Esophagus squamous epithelium (tissue), 5 donors: ENCODE data around the gene DVL1. TPM values are rescaled to one million over a fixed set of nuclear protein-coding genes. Genes with fewer than 3 reads are reported as not detected.
"Not testable (repeated sequence)": the region's sequence is repeated elsewhere in the genome, so short reads cannot be mapped to it uniquely, and the experiment has no call there.

ENCODE experiments used
- DNase-seq: peaks from one replicate; lab custom pipeline; 2025; lab: John Stamatoyannopoulos, UW
- H3K27ac ChIP-seq, 4 donors: fragments of 200-600 bp; sonication (generic); one replicate each; pipeline ENCODE4 v1.5.1; 2016 to 2019; ENCODE audit warnings: mild to moderate bottlenecking in 1 of 4
- H3K27me3 ChIP-seq, 4 donors: fragments of 200-600 bp; sonication (generic); 1 replicate in 3 of 4; 2 replicates in 1 of 4; pipeline versions ENCODE4 v1.5.1 to v1.6.0; 2017 to 2021; ENCODE audit warnings: antibody characterized with exemption in 1 of 4
- H3K36me3 ChIP-seq, 3 donors: fragments of 200-600 bp; sonication (generic); one replicate each; pipeline ENCODE4 v1.5.1; 2016 to 2019
- H3K4me1 ChIP-seq, 3 donors: fragments of 200-600 bp; sonication (generic); one replicate each; pipeline ENCODE4 v1.5.1; 2017 to 2019
- H3K4me3 ChIP-seq, 4 donors: fragments of 200-600 bp; sonication (generic); 1 replicate in 3 of 4; 2 replicates in 1 of 4; pipeline ENCODE4 v1.5.1; 2016 to 2019; ENCODE audit warnings: mild to moderate bottlenecking in 2 of 4, moderate library complexity in 1 of 4
- H3K9me3 ChIP-seq, 3 donors: fragments of 200-600 bp; sonication (generic); one replicate each; pipeline ENCODE4 v1.5.1; 2016 to 2019
- CTCF ChIP-seq, 6 experiments: fragments of 450-650 bp in 4 of 6; fragments of 200-600 bp in 2 of 6; sonication (generic) in 2 of 6; IDR thresholded peaks; one replicate each; pipeline ENCODE4 v1.5.1; 2016 to 2019; ENCODE audit warnings: antibody characterized with exemption in 6 of 6, mild to moderate bottlenecking in 4 of 6, moderate library complexity in 4 of 6
- POLR2A ChIP-seq, 4 donors: fragments of 450-650 bp; IDR thresholded peaks; one replicate each; pipeline ENCODE4 v1.6.1; 2017; ENCODE audit warnings: antibody characterized with exemption in 4 of 4, mild to moderate bottlenecking in 4 of 4, moderate library complexity in 3 of 4
- WGBS, 2 donors: methylation state at CpG; one replicate each; pipeline ENCODE4 v1.1.5; 2018; 5-methylcytosine and 5-hydroxymethylcytosine counted together
- intact Hi-C: fragments of 100-400 bp; cut with DNase I; formaldehyde crosslinking; loops from one replicate; pipeline ENCODE4 v1.15.0; 2022
- total RNA-seq, 4 donors: library from RNA; depleted of rRNA; stranded (reverse); fragments of >200 nt; gene quantifications; one replicate each; pipeline ENCODE4 v1.1.0, GENCODE V29; 2016
- donor health status: DM: yes; HTN: yes; CAD: no.

The DVL1 gene
- total RNA-seq, 4 donors from 2014 or later = 63.5 to 111 (median 88.0) TPM

GRCh38 chr1:1388078-1388472 is 38.9 kb upstream of the DVL1 start:
- peaks cover 59 to 87% (median 82%) of the 10 kb centered on the region in 3 donors for H3K36me3 ChIP-seq
- no peak for DNase-seq
- WGBS, 2 donors = 96 to 98% methylated on average over 14 to 15 of the region's 16 CpGs

GRCh38 chr1:1387098-1388077 is 38.2 kb upstream of the DVL1 start:
- Histone ChIP-seq H3K9me3 (no peaks in the 10 kb centered on the region), H3K27ac (no peak overlapping the region), H3K36me3 (peaks cover 53 to 80% (median 75%) of the 10 kb centered on the region in 3 donors), H3K4me3 (no peak overlapping the region), H3K4me1 (no peaks in the 10 kb centered on the region), H3K27me3 (no peaks in the 10 kb centered on the region)
- 95 to 98% methylated on average over 4 to 28 of the region's 50 CpGs for WGBS, 2 donors
- intact Hi-C loops = loop anchor here (10.0 kb wide), 1 partner anchor 127 kb away; the partner anchor contains the start of gene ATAD3A
- DNase-seq = no peak
- TF ChIP-seq CTCF (IDR thresholded peaks at IDR 0.05) = no peak
- no peak for TF ChIP-seq POLR2A (IDR thresholded peaks at IDR 0.05)

More at GRCh38 chr1:1388078-1388472, 38.9 kb upstream of the DVL1 start:
- intact Hi-C loops = loop anchor here (10.0 kb wide), 1 partner anchor 127 kb away; the partner anchor contains the start of gene ATAD3A
- Histone ChIP-seq H3K9me3 (no peaks in the 10 kb centered on the region), H3K27ac (no peak overlapping the region), H3K4me3 (no peak overlapping the region), H3K27me3 (no peaks in the 10 kb centered on the region), H3K4me1 (peaks cover 0 to 2% (median 0%) of the 10 kb centered on the region in 3 donors)
- TF ChIP-seq POLR2A (IDR thresholded peaks at IDR 0.05) (no peak), CTCF (IDR thresholded peaks at IDR 0.05) (no peak)

GRCh38 chr1:1385931-1386330 is 36.7 kb upstream of the DVL1 start:
- no peak overlapping the region for H3K4me3 ChIP-seq
- no peaks in the 10 kb centered on the region for H3K27me3 ChIP-seq
- no peak for TF ChIP-seq CTCF (IDR thresholded peaks at IDR 0.05)
- no peak for TF ChIP-seq POLR2A (IDR thresholded peaks at IDR 0.05)
- 89 to 96% methylated on average over 4 to 5 of the region's 8 CpGs for WGBS, 2 donors
- no peaks in the 10 kb centered on the region for H3K9me3 ChIP-seq
- no peaks in the 10 kb centered on the region for H3K4me1 ChIP-seq
- H3K27ac ChIP-seq = no peak overlapping the region
- intact Hi-C loops = loop anchor here (10.0 kb wide), 1 partner anchor 129 kb away; the partner anchor contains the start of gene ATAD3A
- H3K36me3 ChIP-seq = peaks cover 49 to 76% (median 60%) of the 10 kb centered on the region in 3 donors
- DNase-seq = no peak

- H3K36me3 ChIP-seq = peaks cover 44 to 75% (median 54%) of the 10 kb centered on the region in 3 donors
Measured at GRCh38 chr1:1385339-1385738, 36.1 kb upstream of the DVL1 start.

GRCh38 chr1:1381294-1381693 is 32.1 kb upstream of the DVL1 start:
- Histone ChIP-seq H3K27ac (no peak overlapping the region), H3K4me1 (peaks cover 0 to 9% (median 4%) of the 10 kb centered on the region in 3 donors), H3K4me3 (no peak overlapping the region), H3K9me3 (no peaks in the 10 kb centered on the region), H3K36me3 (peaks cover 14 to 35% (median 22%) of the 10 kb centered on the region in 3 donors), H3K27me3 (no peaks in the 10 kb centered on the region)
- WGBS, 2 donors = no CpG with 5 or more reads among the region's 8 CpGs
- intact Hi-C loops = loop anchor here (10.0 kb wide), 1 partner anchor 134 kb away; the partner anchor contains the start of gene ATAD3A
- TF ChIP-seq CTCF (IDR thresholded peaks at IDR 0.05) (no peak), POLR2A (IDR thresholded peaks at IDR 0.05) (no peak)
- DNase-seq = no peak

More at GRCh38 chr1:1385339-1385738, 36.1 kb upstream of the DVL1 start:
- not testable (repeated sequence) for H3K27ac ChIP-seq, H3K27me3 ChIP-seq, DNase-seq, H3K4me1 ChIP-seq, H3K9me3 ChIP-seq, H3K4me3 ChIP-seq
- intact Hi-C loops = loop anchor here (10.0 kb wide), 1 partner anchor 129 kb away; the partner anchor contains the start of gene ATAD3A
- WGBS, 2 donors = 92 to 93% methylated on average over 24 to 26 of the region's 29 CpGs
